T-cell (primary cell): ENCODE measurements around the gene MACROH2A1. TPM values are rescaled to one million over a fixed set of nuclear protein-coding genes. Genes with fewer than 3 reads are reported as not detected.

ENCODE experiments used
- ATAC-seq, 4 experiments: fragments of 200-7000 bp in 3 of 4; fragments of 150-1000 bp in 1 of 4; cut with Tn5 transposase; replicated peaks in 1 of 4; 1 replicate in 3 of 4; 2 replicates in 1 of 4; pipeline ENCODE4 v1.10.0; 2021; ENCODE audit warnings: moderate library complexity in 3 of 4, mild to moderate bottlenecking in 2 of 4, moderate number of reproducible peaks in 1 of 4
- CTCF ChIA-PET, 2 donors: fragments of 300-600 bp; sonication (Branson Sonifier 250); formaldehyde crosslinking; loops; one replicate each; lab custom pipeline; 2022; ENCODE audit warnings: antibody characterized with exemption in 2 of 2; lab: Charles Lee
- POLR2A ChIA-PET, 2 donors: fragments of 300-600 bp; sonication (Branson Sonifier 250); formaldehyde crosslinking; loops; one replicate each; lab custom pipeline; 2022; ENCODE audit warnings: antibody characterized with exemption in 2 of 2; lab: Charles Lee
- DNase-seq, 35 experiments: peaks; one replicate each; pipeline versions ENCODE4 v3.0.0 to v3.0.0-alpha.2; 2013 to 2023
- H3K27ac ChIP-seq: one replicate; pipeline ENCODE4 v1.5.1; 2013; ENCODE audit warnings: low read length
- H3K27me3 ChIP-seq, 2 experiments: replicated peaks in 1 of 2; 1 replicate in 1 of 2; 2 replicates in 1 of 2; pipeline versions ENCODE4 v1.6.1 to v1.7.0; 2013; ENCODE audit warnings: low read length in 1 of 2, mixed read lengths in 1 of 2; ENCODE audit not compliant: control insufficient read depth in 2 of 2, insufficient read depth in 2 of 2; ENCODE audit errors: extremely low read depth in 1 of 2
- H3K36me3 ChIP-seq, 2 donors: 1 replicate in 1 of 2; 2 replicates in 1 of 2; pipeline versions ENCODE4 v1.6.1 to v1.7.0; 2013; ENCODE audit warnings: low read length in 1 of 2; ENCODE audit not compliant: control insufficient read depth in 2 of 2, insufficient read depth in 1 of 2; ENCODE audit errors: extremely low read depth in 1 of 2
- H3K4me1 ChIP-seq, 2 experiments: 1 replicate in 1 of 2; 2 replicates in 1 of 2; pipeline versions ENCODE4 v1.6.1 to v1.7.0; 2013; ENCODE audit warnings: low read length in 2 of 2, mixed read lengths in 1 of 2; ENCODE audit not compliant: insufficient read depth in 2 of 2, control insufficient read depth in 1 of 2; ENCODE audit errors: extremely low read depth in 1 of 2
- H3K4me3 ChIP-seq, 2 donors: 1 replicate in 1 of 2; 2 replicates in 1 of 2; pipeline versions ENCODE4 v1.5.1 to v1.7.0; 2013; ENCODE audit warnings: mild to moderate bottlenecking in 2 of 2, low read length in 1 of 2, moderate library complexity in 1 of 2; ENCODE audit not compliant: control insufficient read depth in 1 of 2; ENCODE audit errors: extremely low read depth in 1 of 2
- H3K9me3 ChIP-seq: 2 replicates; pipeline ENCODE4 v1.7.0; 2013
- H3K27ac Mint-ChIP-seq, 2 donors: one replicate each; pipeline ENCODE4 v1.8.0; 2020 to 2021; ENCODE audit warnings: mild to moderate bottlenecking in 2 of 2, mixed read lengths in 2 of 2
- H3K27me3 Mint-ChIP-seq, 2 donors: one replicate each; pipeline ENCODE4 v1.8.0; 2021 to 2022; ENCODE audit warnings: mixed read lengths in 2 of 2
- H3K36me3 Mint-ChIP-seq: one replicate; pipeline ENCODE4 v1.8.0; 2021; ENCODE audit warnings: mixed read lengths
- H3K4me1 Mint-ChIP-seq, 3 donors: one replicate each; pipeline ENCODE4 v1.8.0; 2020 to 2022; ENCODE audit warnings: mixed read lengths in 3 of 3, mild to moderate bottlenecking in 1 of 3
- H3K4me3 Mint-ChIP-seq, 3 donors: one replicate each; pipeline ENCODE4 v1.8.0; 2020 to 2022; ENCODE audit warnings: mild to moderate bottlenecking in 3 of 3, mixed read lengths in 3 of 3, moderate library complexity in 3 of 3
- H3K9me3 Mint-ChIP-seq, 3 donors: one replicate each; pipeline ENCODE4 v1.8.0; 2020 to 2022; ENCODE audit warnings: mixed read lengths in 3 of 3
- WGBS: methylation state at CpG from one replicate; pipeline ENCODE4 v1.1.5; 2013; ENCODE audit warnings: missing lambda C conversion rate; ENCODE audit not compliant: insufficient coverage; 5-methylcytosine and 5-hydroxymethylcytosine counted together
- total RNA-seq, 35 experiments: library from RNA in 6 of 35; stranded (reverse) in 6 of 35; fragments of 120-200 nt in 1 of 35; gene quantifications; one replicate each; pipeline versions ENCODE4 v1.2.1 to v1.2.4 and lab custom pipeline; 2013 to 2026

The MACROH2A1 gene
- total RNA-seq, 5 donors from 2014 or later (not counting 1 experiment from before 2014, with no cell fraction given), result 111 to 136 (median 133) TPM

GRCh38 chr5:135399794-135400542 lies 937 bp upstream of the MACROH2A1 start:
- Mint-ChIP-seq H3K36me3 (peaks cover 6% of the 10 kb centered on the region), H3K27me3 (peaks cover 0 to 2% of the 10 kb centered on the region in 2 donors), H3K4me1 (peaks cover 44 to 46% (median 44%) of the 10 kb centered on the region in 3 donors), H3K9me3 (peaks cover 0 to under 1% (median under 1%) of the 10 kb centered on the region in 3 donors), H3K27ac (peak overlapping the region; percentile 78 to 89), H3K4me3 (peak overlapping the region; percentile 82 to 89 (median 89))
- DNase-seq (no peak), ATAC-seq (no peak)
- H3K9me3 ChIP-seq, result no peaks in the 10 kb centered on the region
- H3K27ac ChIP-seq, result peak overlapping the region; percentile 62
- no peaks in the 10 kb centered on the region for H3K36me3 ChIP-seq
- WGBS, result 51% methylated on average over 8 of the region's 25 CpGs
- peak overlapping the region; percentile 71 to 86 for H3K4me3 ChIP-seq
- H3K27me3 ChIP-seq, result no peaks in the 10 kb centered on the region
- ChIA-PET POLR2A (no interaction called here), CTCF (no interaction called here)
- peaks cover 6 to 33% of the 10 kb centered on the region in 2 experiments for H3K4me1 ChIP-seq

DNA sequence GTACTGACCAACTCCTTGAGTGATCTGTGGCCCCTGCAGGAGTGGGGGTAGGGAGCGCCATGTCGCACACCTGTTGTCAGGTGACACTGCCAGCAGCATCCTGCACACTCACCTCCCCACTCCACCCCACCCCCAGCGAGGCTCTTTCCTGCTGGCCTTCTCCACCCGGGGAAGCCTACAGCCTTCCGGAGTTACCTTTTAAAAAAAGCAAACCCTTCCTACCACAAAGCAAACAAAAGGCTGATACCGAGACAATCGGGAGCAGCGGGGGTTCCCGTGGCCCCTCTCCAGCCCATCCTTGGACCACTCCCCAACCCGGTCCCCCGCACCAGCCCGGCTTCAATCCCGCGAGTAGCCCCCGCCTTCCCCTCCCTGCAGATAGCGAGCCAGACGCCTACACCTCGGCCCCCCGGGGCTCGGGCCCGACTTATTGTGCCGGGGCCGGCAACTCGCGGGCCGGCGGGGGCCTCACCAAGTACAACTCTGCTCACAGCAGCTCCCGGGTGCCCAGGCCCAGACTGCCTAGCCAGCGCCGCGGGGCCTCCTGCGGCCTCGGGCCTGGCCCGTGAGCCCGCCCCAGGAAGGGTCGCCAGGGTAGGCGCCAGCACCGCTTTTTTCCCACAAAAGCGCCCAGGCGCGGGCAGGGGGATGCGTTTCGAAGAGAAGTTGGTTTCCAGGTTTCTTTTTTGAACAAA lies 724 bp downstream of the MACROH2A1 start:
- H3K36me3 Mint-ChIP-seq, result peaks cover 9% of the 10 kb centered on the region
- peak in 30 of 35 experiments; percentile 10 to 55 (median 36) for DNase-seq
- no peaks in the 10 kb centered on the region for H3K9me3 Mint-ChIP-seq
- CTCF ChIA-PET, result interaction anchor here in 1 of 2 donors (1.3 kb wide), 1 partner anchor 27 kb away, joined by 3 read pairs; no protein-coding TSS in a partner anchor
- peak overlapping the region; percentile 76 to 89 for H3K27ac Mint-ChIP-seq
- Histone ChIP-seq H3K27me3 (no peaks in the 10 kb centered on the region), H3K9me3 (no peaks in the 10 kb centered on the region), H3K4me1 (peaks cover 6 to 40% of the 10 kb centered on the region in 2 experiments), H3K4me3 (peak overlapping the region; percentile 69 to 86), H3K36me3 (no peaks in the 10 kb centered on the region), H3K27ac (peak overlapping the region; percentile 15)
- POLR2A ChIA-PET, result no interaction called here
- H3K4me3 Mint-ChIP-seq, result peak overlapping the region; percentile 86 to 89 (median 88)
- ATAC-seq, result peak; percentile 37 to 52 (median 44)
- 1% methylated on average over 41 of the region's 43 CpGs for WGBS
- H3K27me3 Mint-ChIP-seq, result no peaks in the 10 kb centered on the region
- peaks cover 59 to 63% (median 59%) of the 10 kb centered on the region in 3 donors for H3K4me1 Mint-ChIP-seq

DNA sequence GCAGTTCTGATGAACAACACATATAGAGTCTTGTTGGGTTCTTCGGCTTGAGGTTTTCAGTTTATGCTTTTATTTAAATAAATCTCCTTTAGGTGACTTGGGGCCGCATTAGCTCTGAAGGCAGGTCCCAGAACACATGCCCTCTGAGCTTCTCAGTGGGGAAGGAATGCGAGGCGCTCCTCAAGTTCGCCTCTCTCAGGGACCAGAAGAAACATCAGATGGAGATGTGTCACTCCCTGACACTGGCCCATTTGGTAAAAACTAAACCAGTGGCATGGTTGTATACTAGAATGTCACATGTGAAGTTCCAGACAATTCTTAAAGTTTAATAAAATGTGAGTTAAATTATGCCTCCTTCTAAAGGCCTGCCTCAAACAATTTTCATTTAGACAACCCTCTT lies 1.9 kb downstream of the MACROH2A1 start:
- 93% methylated on average over 4 of the region's 5 CpGs for WGBS
- CTCF ChIA-PET, result interaction anchor here in 1 of 2 donors (0.6 kb wide), 1 partner anchor 28 kb away, joined by 6 read pairs; no protein-coding TSS in a partner anchor
- Mint-ChIP-seq H3K27me3 (no peaks in the 10 kb centered on the region), H3K27ac (peak overlapping the region in 1 of 2 donors; percentile 29), H3K4me1 (peaks cover 71 to 75% (median 72%) of the 10 kb centered on the region in 3 donors), H3K4me3 (peak overlapping the region; percentile 86 to 89 (median 88)), H3K36me3 (peaks cover 20% of the 10 kb centered on the region), H3K9me3 (no peaks in the 10 kb centered on the region)
- Histone ChIP-seq H3K27ac (no peak overlapping the region), H3K9me3 (no peaks in the 10 kb centered on the region), H3K36me3 (peaks cover 0 to 5% of the 10 kb centered on the region in 2 donors), H3K4me3 (no peak overlapping the region), H3K27me3 (no peaks in the 10 kb centered on the region), H3K4me1 (peaks cover 6 to 46% of the 10 kb centered on the region in 2 experiments)
- DNase-seq (no peak), ATAC-seq (no peak)
- POLR2A ChIA-PET, result no interaction called here

GRCh38 chr5:135396459-135397055 lies 2.5 kb downstream of the MACROH2A1 start:
- DNase-seq, result no peak
- Mint-ChIP-seq H3K4me1 (peaks cover 76 to 80% (median 77%) of the 10 kb centered on the region in 3 donors), H3K27ac (no peak overlapping the region), H3K36me3 (peaks cover 23% of the 10 kb centered on the region), H3K9me3 (no peaks in the 10 kb centered on the region), H3K4me3 (peak overlapping the region in 2 of 3 donors; percentile 88 to 89), H3K27me3 (no peaks in the 10 kb centered on the region)
- no peak for ATAC-seq
- Histone ChIP-seq H3K9me3 (no peaks in the 10 kb centered on the region), H3K4me1 (peaks cover 8 to 51% of the 10 kb centered on the region in 2 experiments), H3K27ac (no peak overlapping the region), H3K36me3 (peaks cover 0 to 8% of the 10 kb centered on the region in 2 donors), H3K4me3 (no peak overlapping the region), H3K27me3 (no peaks in the 10 kb centered on the region)
- CTCF ChIA-PET, result no interaction called here
- WGBS, result 91% methylated on average over 4 of the region's 4 CpGs
- POLR2A ChIA-PET, result no interaction called here

GRCh38 chr5:135395866-135396265 lies 3.2 kb downstream of the MACROH2A1 start:
- Histone ChIP-seq H3K4me3 (no peak overlapping the region), H3K27me3 (no peaks in the 10 kb centered on the region), H3K4me1 (peaks cover 8 to 56% of the 10 kb centered on the region in 2 experiments), H3K9me3 (no peaks in the 10 kb centered on the region), H3K36me3 (peaks cover 0 to 8% of the 10 kb centered on the region in 2 donors), H3K27ac (no peak overlapping the region)
- peaks cover 23% of the 10 kb centered on the region for H3K36me3 Mint-ChIP-seq
- WGBS, result 50% methylated on average over 3 of the region's 4 CpGs
- no peak for ATAC-seq
- peaks cover 80 to 86% (median 82%) of the 10 kb centered on the region in 3 donors for H3K4me1 Mint-ChIP-seq
- DNase-seq, result no peak
- H3K27me3 Mint-ChIP-seq, result no peaks in the 10 kb centered on the region
- POLR2A ChIA-PET, result no interaction called here
- H3K9me3 Mint-ChIP-seq, result no peaks in the 10 kb centered on the region
- CTCF ChIA-PET, result no interaction called here
- H3K27ac Mint-ChIP-seq, result peak overlapping the region in 1 of 2 donors; percentile 63
- H3K4me3 Mint-ChIP-seq, result peak overlapping the region in 1 of 3 donors; percentile 19

- H3K9me3 ChIP-seq, result no peaks in the 10 kb centered on the region
- DNase-seq, result no peak
- H3K27me3 Mint-ChIP-seq, result no peaks in the 10 kb centered on the region
- peak overlapping the region in 1 of 2 donors; percentile 63 for H3K27ac Mint-ChIP-seq
- H3K36me3 ChIP-seq, result peaks cover 0 to 8% of the 10 kb centered on the region in 2 donors
- no peak overlapping the region for H3K27ac ChIP-seq
- H3K27me3 ChIP-seq, result no peaks in the 10 kb centered on the region
- peaks cover 8 to 60% of the 10 kb centered on the region in 2 experiments for H3K4me1 ChIP-seq
- ChIA-PET CTCF (no interaction called here), POLR2A (no interaction called here)
- WGBS, result 84% methylated on average over 4 of the region's 5 CpGs
- peaks cover 23% of the 10 kb centered on the region for H3K36me3 Mint-ChIP-seq
- H3K9me3 Mint-ChIP-seq, result no peaks in the 10 kb centered on the region
- no peak overlapping the region for H3K4me3 ChIP-seq
- H3K4me1 Mint-ChIP-seq, result peaks cover 80 to 88% (median 84%) of the 10 kb centered on the region in 3 donors
- no peak for ATAC-seq
- H3K4me3 Mint-ChIP-seq, result peak overlapping the region in 1 of 3 donors; percentile 19
Observed at GRCh38 chr5:135395451-135395850, 3.6 kb downstream of the MACROH2A1 start.
